HCT116 (cell line): ENCODE data around the gene ELP1. TPM values are rescaled to one million over a fixed set of nuclear protein-coding genes. Genes with fewer than 3 reads are reported as not detected.

ENCODE experiments used
- ATAC-seq: fragments of 200-7000 bp; cut with Tn5 transposase; 2 replicates; pipeline ENCODE4 v1.9.1; 2020; ENCODE audit warnings: mild to moderate bottlenecking, moderate library complexity
- BruUV-seq: library from RNA; stranded (reverse); fragments of 400-500 nt; replicated peaks from 2 replicates; lab custom pipeline; 2021; lab: Mats Ljungman, UMichigan
- CTCF ChIA-PET: fragments of 300-600 bp; sonication (Branson Sonifier 250); formaldehyde crosslinking; loops from one replicate; lab custom pipeline; 2021; ENCODE audit warnings: antibody characterized with exemption; lab: Charles Lee
- POLR2A ChIA-PET: fragments of 300-600, 350-600 bp; sonication (Branson Sonifier 250); formaldehyde crosslinking; loops from one replicate; lab custom pipeline; 2021; ENCODE audit warnings: antibody characterized with exemption; lab: Charles Lee
- RAD21 ChIA-PET, 2 experiments: fragments of 300-600 bp; sonication (Branson Sonifier 250); formaldehyde crosslinking; loops; one replicate each; lab custom pipeline; 2023; ENCODE audit warnings: low total read pairs in 2 of 2; ENCODE audit not compliant: uncharacterized antibody in 2 of 2, unreplicated experiment in 2 of 2, low non-redundant PET in 1 of 2; lab: Charles Lee
- DNase-seq: peaks from one replicate; pipeline ENCODE4 v3.0.0-alpha.2; 2010; ENCODE audit warnings: low read depth, low spot score
- H2AFZ ChIP-seq: fragments of 200-600 bp; shearing (Covaris generic), sonication (generic); 2 replicates; pipeline ENCODE4 v1.6.1; 2017; ENCODE audit warnings: low read depth, mixed run types, mixed read lengths, antibody characterized with exemption, low read length; ENCODE audit not compliant: poor library complexity, severe bottlenecking
- H3K27ac ChIP-seq: 2 replicates; pipeline ENCODE4 v1.5.1; 2012; ENCODE audit warnings: low read depth, low read length
- H3K27me3 ChIP-seq: fragments of 200-600 bp; sonication (generic); 2 replicates; pipeline ENCODE4 v1.6.1; 2016; ENCODE audit warnings: mixed run types, low read length, mixed read lengths; ENCODE audit not compliant: insufficient read depth
- H3K36me3 ChIP-seq, 2 experiments: fragments of 200-500 bp in 1 of 2; fragments of 200-600 bp in 1 of 2; sonication (Bioruptor generic) in 1 of 2; sonication (generic) in 1 of 2; 2 replicates each; pipeline versions ENCODE4 v1.5.1 to v1.6.1; 2014 to 2016; ENCODE audit warnings: low read length in 2 of 2, inconsistent platforms in 1 of 2, mixed read lengths in 1 of 2, mixed run types in 1 of 2; ENCODE audit not compliant: insufficient read depth in 2 of 2, control insufficient read depth in 1 of 2
- H3K4me1 ChIP-seq, 2 experiments: fragments of 200-600 bp in 1 of 2; sonication (generic) in 1 of 2; 2 replicates each; pipeline versions ENCODE4 v1.5.1 to v1.6.1; 2012 to 2017; ENCODE audit warnings: low read length in 2 of 2, inconsistent platforms in 1 of 2, mild to moderate bottlenecking in 1 of 2, mixed read lengths in 1 of 2, mixed run types in 1 of 2, moderate library complexity in 1 of 2; ENCODE audit not compliant: insufficient read depth in 2 of 2, control insufficient read depth in 1 of 2
- H3K4me2 ChIP-seq: fragments of 200-600 bp; sonication (generic); 2 replicates; pipeline ENCODE4 v1.6.1; 2017; ENCODE audit warnings: mixed run types, low read length, mixed read lengths
- H3K4me3 ChIP-seq, 2 experiments: fragments of 200-600 bp in 1 of 2; sonication (generic) in 1 of 2; replicated peaks in 1 of 2; 2 replicates each; pipeline ENCODE4 v1.5.1; 2011 to 2016; ENCODE audit warnings: low read length in 2 of 2, control low read depth in 1 of 2, low read depth in 1 of 2, mild to moderate bottlenecking in 1 of 2, mixed read lengths in 1 of 2, mixed run types in 1 of 2
- H3K79me2 ChIP-seq: fragments of 200-600 bp; sonication (generic); 2 replicates; pipeline ENCODE4 v1.6.1; 2017; ENCODE audit warnings: mild to moderate bottlenecking, mixed run types, low read length, moderate library complexity, mixed read lengths; ENCODE audit not compliant: insufficient read depth
- H3K9ac ChIP-seq: fragments of 200-600 bp; sonication (generic); 2 replicates; pipeline ENCODE4 v1.6.1; 2016; ENCODE audit warnings: low read length, mixed read lengths
- H3K9me2 ChIP-seq: fragments of 200-600 bp; sonication (generic), shearing (Covaris generic); 2 replicates; pipeline ENCODE4 v1.6.1; 2017; ENCODE audit warnings: mixed run types, mild to moderate bottlenecking, moderate library complexity; ENCODE audit not compliant: insufficient read depth
- H3K9me3 ChIP-seq, 2 experiments: fragments of 200-500 bp in 1 of 2; fragments of 200-600 bp in 1 of 2; sonication (Bioruptor generic) in 1 of 2; sonication (generic) in 1 of 2; 2 replicates each; pipeline ENCODE4 v1.6.1; 2014 to 2017; ENCODE audit warnings: low read length in 2 of 2, mixed read lengths in 2 of 2, inconsistent platforms in 1 of 2, low read depth in 1 of 2, mild to moderate bottlenecking in 1 of 2, mixed run types in 1 of 2, moderate library complexity in 1 of 2; ENCODE audit not compliant: control insufficient read depth in 1 of 2, insufficient read depth in 1 of 2
- H4K20me1 ChIP-seq: fragments of 200-600 bp; sonication (generic), shearing (Covaris generic); 2 replicates; pipeline ENCODE4 v1.6.1; 2017; ENCODE audit warnings: mixed run types, mild to moderate bottlenecking, moderate library complexity; ENCODE audit not compliant: insufficient read depth
- CBX3 ChIP-seq: IDR thresholded peaks from 2 replicates; pipeline ENCODE4 v1.6.1; 2012; ENCODE audit warnings: low read depth
- CTCF ChIP-seq, 3 experiments: fragments of 200-600 bp in 1 of 3; sonication (generic) in 1 of 3; IDR thresholded peaks in 2 of 3; conservative IDR thresholded peaks in 1 of 3; 2 replicates each; pipeline ENCODE4 v1.5.1; 2012 to 2017; ENCODE audit warnings: low read depth in 2 of 3, low read length in 2 of 3, antibody characterized with exemption in 1 of 3, borderline replicate concordance in 1 of 3, control low read depth in 1 of 3, mild to moderate bottlenecking in 1 of 3, mixed read lengths in 1 of 3, mixed run types in 1 of 3, moderate library complexity in 1 of 3; ENCODE audit not compliant: insufficient read depth in 1 of 3
- EGR1 ChIP-seq: IDR thresholded peaks from 2 replicates; pipeline ENCODE4 v1.6.1; 2012; ENCODE audit warnings: low read depth
- ELF1 ChIP-seq: IDR thresholded peaks from 2 replicates; pipeline ENCODE4 v1.6.1; 2012; ENCODE audit warnings: low read depth, borderline replicate concordance
- EZH2 ChIP-seq: fragments of 200-600 bp; sonication (generic); IDR thresholded peaks from 2 replicates; pipeline ENCODE4 v1.6.1; 2017; ENCODE audit warnings: antibody characterized with exemption, mixed run types
- EZH2phosphoT487 ChIP-seq: fragments of 200-600 bp; IDR thresholded peaks from 2 replicates; pipeline ENCODE4 v1.6.1; 2018; ENCODE audit warnings: antibody characterized with exemption, borderline replicate concordance
- FOSL1 ChIP-seq: IDR thresholded peaks from 2 replicates; pipeline ENCODE4 v1.6.1; 2012; ENCODE audit warnings: low read depth
- JUND ChIP-seq: IDR thresholded peaks from 2 replicates; pipeline ENCODE4 v1.6.1; 2012
- POLR2A ChIP-seq: IDR thresholded peaks from 2 replicates; pipeline ENCODE4 v1.7.0; 2011; ENCODE audit warnings: borderline replicate concordance; ENCODE audit not compliant: insufficient read depth, insufficient read length; ENCODE audit errors: extremely low read depth
- POLR2AphosphoS5 ChIP-seq: IDR thresholded peaks from 2 replicates; pipeline ENCODE4 v1.6.1; 2011; ENCODE audit warnings: mild to moderate bottlenecking, low read depth, low read length, moderate library complexity
- RAD21 ChIP-seq: IDR thresholded peaks from 2 replicates; pipeline ENCODE4 v1.6.1; 2012; ENCODE audit warnings: low read depth, mild to moderate bottlenecking
- SP1 ChIP-seq: IDR thresholded peaks from 2 replicates; pipeline ENCODE4 v1.6.1; 2012; ENCODE audit warnings: low read depth
- SRF ChIP-seq: IDR thresholded peaks from 2 replicates; pipeline ENCODE4 v1.6.1; 2012; ENCODE audit warnings: low read depth
- TCF7L2 ChIP-seq: IDR thresholded peaks from 2 replicates; pipeline ENCODE4 v1.7.0; 2011; ENCODE audit warnings: borderline replicate concordance, inconsistent platforms; ENCODE audit not compliant: insufficient read depth, insufficient read length; ENCODE audit errors: extremely low read depth
- YY1 ChIP-seq: IDR thresholded peaks from 2 replicates; pipeline ENCODE4 v1.6.1; 2011; ENCODE audit warnings: low read length, low read depth, moderate library complexity, mild to moderate bottlenecking; ENCODE audit not compliant: insufficient replicate concordance; ENCODE audit errors: extremely low read depth
- ZFX ChIP-seq: fragments of 450-650 bp; IDR thresholded peaks from 2 replicates; pipeline ENCODE4 v1.6.1; 2017
- intact Hi-C: fragments of 100-400 bp; cut with micrococcal nuclease; formaldehyde crosslinking; loops from 2 replicates; pipeline ENCODE4 v1.10.0; 2022
- total RNA-seq: library from RNA; stranded (reverse); gene quantifications from one replicate; pipeline ENCODE4 v1.2.1, GENCODE V29; 2021; ENCODE audit not compliant: unreplicated experiment
- TF ChIP-seq, protein P1 (sequence below): IDR thresholded peaks from 2 replicates; pipeline ENCODE4 v1.6.1; 2012

Gene ELP1
- total RNA-seq, 1 experiment from 2014 or later: 28.8 TPM

GRCh38 chr9:108844856-108845255 is 89.1 kb downstream of the ELP1 start:
- ChIA-PET RAD21 (no interaction called here), CTCF (no interaction called here), POLR2A (no interaction called here)
- Histone ChIP-seq H3K9ac (no peak overlapping the region), H3K4me2 (no peak overlapping the region), H4K20me1 (no peaks in the 10 kb centered on the region), H3K27me3 (no peaks in the 10 kb centered on the region), H3K4me3 (no peak overlapping the region), H2AFZ (no peak overlapping the region), H3K79me2 (no peaks in the 10 kb centered on the region), H3K9me3 (no peaks in the 10 kb centered on the region), H3K27ac (no peak overlapping the region), H3K36me3 (no peaks in the 10 kb centered on the region), H3K4me1 (no peaks in the 10 kb centered on the region), H3K9me2 (peaks cover 5% of the 10 kb centered on the region; the same call in 1 of the 2 replicates)
- intact Hi-C loops: no loop called here
- TF ChIP-seq CBX3: no peak
- TF ChIP-seq CTCF (IDR thresholded peaks at IDR 0.05 in 2 of 3, conservative IDR thresholded peaks at IDR 0.05 in 1 of 3; ENCODE audit: borderline replicate concordance in 1 of 3, insufficient read depth in 1 of 3, low read depth in 2 of 3, low read length in 2 of 3): no peak
- TF ChIP-seq SRF: no peak
- TF ChIP-seq POLR2A: no peak
- TF ChIP-seq ELF1: no peak
- TF ChIP-seq ZFX: no peak
- no peak for TF ChIP-seq EZH2
- no peak for TF ChIP-seq JUND
- no peak for TF ChIP-seq SP1
- TF ChIP-seq YY1: no peak
- TF ChIP-seq FOSL1: no peak
- TF ChIP-seq POLR2AphosphoS5: no peak
- no peak for TF ChIP-seq EGR1
- TF ChIP-seq EZH2phosphoT487: no peak
- TF ChIP-seq RAD21: no peak
- TF ChIP-seq, protein P1, sequence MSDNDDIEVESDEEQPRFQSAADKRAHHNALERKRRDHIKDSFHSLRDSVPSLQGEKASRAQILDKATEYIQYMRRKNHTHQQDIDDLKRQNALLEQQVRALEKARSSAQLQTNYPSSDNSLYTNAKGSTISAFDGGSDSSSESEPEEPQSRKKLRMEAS: no peak
- no peak for TF ChIP-seq TCF7L2
- DNase-seq: no peak
- ATAC-seq: no peak
- no TSS peak for BruUV-seq
